Neural cell (in vitro differentiated cells): ENCODE data around the gene DPYSL4. TPM values are rescaled to one million over a fixed set of nuclear protein-coding genes. Genes with fewer than 3 reads are reported as not detected.

Experiments
- H2AFZ ChIP-seq: fragments of 200-600, 300-800 bp; sonication (generic), shearing (Covaris generic); 2 replicates; pipeline ENCODE4 v1.6.0; 2014; ENCODE audit warnings: low read depth, mild to moderate bottlenecking, antibody characterized with exemption, low read length, moderate library complexity
- H3F3A ChIP-seq: fragments of 200-600 bp; shearing (Covaris generic); 2 replicates; pipeline ENCODE4 v1.6.1; 2016; ENCODE audit warnings: mild to moderate bottlenecking, moderate library complexity, mixed read lengths, antibody characterized with exemption, low read length; ENCODE audit not compliant: insufficient read depth, poor library complexity, severe bottlenecking
- H3K27ac ChIP-seq: fragments of 200-600, 300-800 bp; sonication (generic), shearing (Covaris generic); 2 replicates; pipeline ENCODE4 v1.5.1; 2014; ENCODE audit warnings: mild to moderate bottlenecking, low read length, moderate library complexity
- H3K27me3 ChIP-seq: fragments of 300-800, 200-600 bp; sonication (generic), shearing (Covaris generic); 2 replicates; pipeline ENCODE4 v1.6.0; 2014; ENCODE audit warnings: mild to moderate bottlenecking, low read depth, low read length, moderate library complexity; ENCODE audit not compliant: insufficient read depth
- H3K36me3 ChIP-seq: fragments of 300-800, 200-600 bp; sonication (generic), shearing (Covaris generic); 2 replicates; pipeline ENCODE4 v1.5.1; 2014; ENCODE audit warnings: mild to moderate bottlenecking, antibody characterized with exemption, low read length, moderate library complexity; ENCODE audit not compliant: insufficient read depth
- H3K4me2 ChIP-seq: fragments of 300-800, 200-600 bp; sonication (generic), shearing (Covaris generic); 2 replicates; pipeline ENCODE4 v1.6.0; 2014; ENCODE audit warnings: mild to moderate bottlenecking, low read length
- H3K4me3 ChIP-seq: fragments of 300-800, 200-600 bp; sonication (generic), shearing (Covaris generic); 2 replicates; pipeline ENCODE4 v1.5.1; 2014; ENCODE audit warnings: mild to moderate bottlenecking, low read length, moderate library complexity
- H3K79me2 ChIP-seq: fragments of 200-600 bp; shearing (Covaris generic); replicated peaks from 2 replicates; pipeline ENCODE4 v1.6.0; 2014; ENCODE audit warnings: mild to moderate bottlenecking, low read length, moderate library complexity; ENCODE audit not compliant: insufficient read depth
- H3K9ac ChIP-seq: fragments of 300-800, 200-600 bp; sonication (generic), shearing (Covaris generic); 2 replicates; pipeline ENCODE4 v1.6.1; 2016; ENCODE audit warnings: mild to moderate bottlenecking, low read length, mixed read lengths
- H3K9me2 ChIP-seq: fragments of 200-600 bp; shearing (Covaris generic); 2 replicates; pipeline ENCODE4 v1.6.1; 2016; ENCODE audit warnings: mild to moderate bottlenecking, low read length, mixed read lengths; ENCODE audit not compliant: insufficient read depth
- H3K9me3 ChIP-seq: fragments of 200-600, 300-800 bp; sonication (generic), shearing (Covaris generic); 2 replicates; pipeline ENCODE4 v1.6.1; 2016; ENCODE audit warnings: mild to moderate bottlenecking, mixed run types, low read length, moderate library complexity, mixed read lengths
- H4K20me1 ChIP-seq: fragments of 200-600 bp; shearing (Covaris generic); 2 replicates; pipeline ENCODE4 v1.6.1; 2016; ENCODE audit warnings: mild to moderate bottlenecking, mixed run types; ENCODE audit not compliant: insufficient read depth
- EP300 ChIP-seq: fragments of 450-650 bp; conservative IDR thresholded peaks from 2 replicates; pipeline ENCODE4 v1.6.1; 2014; ENCODE audit warnings: antibody characterized with exemption, mild to moderate bottlenecking, moderate library complexity; ENCODE audit not compliant: poor library complexity, severe bottlenecking
- EZH2 ChIP-seq: fragments of 200-600, 300-800 bp; shearing (Covaris generic), sonication (generic); IDR thresholded peaks from 2 replicates; pipeline ENCODE4 v1.6.1; 2014; ENCODE audit warnings: antibody characterized with exemption, low read length, borderline replicate concordance, mild to moderate bottlenecking; ENCODE audit not compliant: insufficient read depth, poor library complexity, severe bottlenecking
- MXI1 ChIP-seq: fragments of 450-650 bp; conservative IDR thresholded peaks from 2 replicates; pipeline ENCODE4 v1.6.1; 2014; ENCODE audit warnings: antibody characterized with exemption, mild to moderate bottlenecking; ENCODE audit not compliant: poor library complexity, severe bottlenecking
- POLR2AphosphoS5 ChIP-seq: IDR thresholded peaks from 2 replicates; pipeline ENCODE4 v1.6.1; 2012
- RAD21 ChIP-seq: fragments of 450-650 bp; conservative IDR thresholded peaks from 2 replicates; pipeline ENCODE4 v1.6.1; 2014; ENCODE audit warnings: antibody characterized with exemption, mild to moderate bottlenecking, moderate library complexity
- REST ChIP-seq: IDR thresholded peaks from 2 replicates; pipeline ENCODE4 v1.6.1; 2012; ENCODE audit warnings: borderline replicate concordance
- SMC3 ChIP-seq: fragments of 450-650 bp; conservative IDR thresholded peaks from 2 replicates; pipeline ENCODE4 v1.6.1; 2014; ENCODE audit warnings: antibody characterized with exemption, mild to moderate bottlenecking, moderate library complexity; ENCODE audit not compliant: poor library complexity
- TAF1 ChIP-seq: IDR thresholded peaks from 2 replicates; pipeline ENCODE4 v1.6.1; 2012; ENCODE audit warnings: low read depth
- polyA plus RNA-seq: library from polyadenylated mRNA; depleted of rRNA; stranded (reverse); fragments of >200 nt; gene quantifications from 2 replicates; pipeline ENCODE4 v1.2.3, GENCODE V29; 2014
- TF ChIP-seq, protein P1 (sequence below): fragments of 450-650 bp; IDR thresholded peaks from 2 replicates; pipeline ENCODE4 v1.5.1; 2014; ENCODE audit warnings: antibody characterized with exemption, mild to moderate bottlenecking, moderate library complexity; ENCODE audit not compliant: poor library complexity, severe bottlenecking

DPYSL4 gene
- polyA plus RNA-seq, 1 donor from 2014 or later, result 116 TPM

DNA sequence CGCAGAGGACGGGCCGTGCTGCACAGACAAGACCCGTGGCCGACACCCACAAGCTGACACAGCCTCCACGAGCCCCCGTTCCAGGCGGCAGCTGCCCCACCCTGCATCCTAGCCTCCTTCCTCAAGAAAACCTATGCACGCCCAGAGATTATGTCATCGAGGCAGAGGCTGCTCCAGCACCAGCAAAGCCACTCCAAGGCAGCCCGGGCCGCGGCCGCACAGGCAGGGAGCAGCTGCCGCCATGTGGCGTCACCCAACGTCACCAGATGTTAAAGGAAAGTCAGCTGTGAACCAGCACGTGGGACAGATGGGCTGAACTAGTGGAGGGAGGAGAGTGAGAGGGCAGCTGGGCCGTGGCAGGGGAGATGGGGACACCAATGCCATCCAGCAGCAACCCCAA, 61.2 kb downstream of the DPYSL4 start:
- no peak overlapping the region for H2AFZ ChIP-seq
- H3K79me2 ChIP-seq, result no peaks in the 10 kb centered on the region
- no peak overlapping the region for H3K4me3 ChIP-seq
- H3F3A ChIP-seq, result no peaks in the 10 kb centered on the region
- H3K4me2 ChIP-seq, result no peak overlapping the region
- no peak overlapping the region for H3K27ac ChIP-seq
- TF ChIP-seq RAD21, result no peak
- no peak for TF ChIP-seq EZH2
- TF ChIP-seq TAF1, result no peak
- no peak for TF ChIP-seq EP300
- no peaks in the 10 kb centered on the region for H4K20me1 ChIP-seq
- no peaks in the 10 kb centered on the region for H3K27me3 ChIP-seq
- no peaks in the 10 kb centered on the region for H3K36me3 ChIP-seq
- no peaks in the 10 kb centered on the region for H3K9me3 ChIP-seq
- no peak overlapping the region for H3K9ac ChIP-seq
- no peaks in the 10 kb centered on the region for H3K9me2 ChIP-seq

DNA sequence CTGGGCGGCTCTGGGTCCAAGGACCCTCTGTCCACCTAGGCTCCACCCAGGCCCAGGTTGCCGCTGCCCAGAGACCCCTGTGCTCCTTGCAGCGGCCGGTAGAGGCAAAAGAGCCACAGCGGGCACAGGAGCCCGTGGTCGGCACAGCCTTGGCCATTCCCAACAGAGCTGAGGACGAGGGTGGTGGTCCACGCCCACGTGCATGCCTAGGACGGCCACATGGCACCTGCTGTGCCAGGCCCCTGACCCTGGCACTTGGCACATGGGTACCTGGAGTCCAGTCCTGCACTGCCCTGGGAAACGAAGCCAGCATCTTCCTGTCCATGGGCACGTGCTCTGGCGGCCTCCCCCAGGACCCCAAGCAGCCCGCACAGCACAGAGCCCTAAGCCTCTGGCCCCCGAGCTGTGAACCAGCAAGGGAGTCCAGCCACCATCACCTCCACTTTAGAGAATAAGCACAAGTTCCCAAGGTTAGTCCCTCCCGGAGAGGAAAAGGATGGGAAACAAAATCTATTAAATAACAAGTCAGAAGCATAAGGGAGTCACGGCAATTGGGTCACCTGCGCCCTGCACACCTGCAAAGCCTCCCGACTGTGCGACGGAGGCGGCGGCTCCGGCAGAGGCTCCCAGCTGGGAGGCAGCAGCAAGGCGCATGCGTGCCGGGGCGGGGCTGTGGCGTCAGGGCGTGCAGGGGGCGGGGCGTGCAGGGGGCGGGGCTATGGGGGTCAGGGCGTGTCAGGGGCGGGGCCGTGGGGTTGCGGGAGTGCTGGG, 61.9 kb downstream of the DPYSL4 start:
- Histone ChIP-seq H3K27ac (no peak overlapping the region), H3K9me2 (no peaks in the 10 kb centered on the region), H2AFZ (no peak overlapping the region), H3K9ac (no peak overlapping the region), H3K79me2 (no peaks in the 10 kb centered on the region), H3K9me3 (no peaks in the 10 kb centered on the region), H3K4me2 (no peak overlapping the region), H3K36me3 (no peaks in the 10 kb centered on the region), H4K20me1 (no peaks in the 10 kb centered on the region), H3K27me3 (no peaks in the 10 kb centered on the region), H3K4me3 (peak overlapping the region; percentile 25), H3F3A (no peaks in the 10 kb centered on the region)
- TF ChIP-seq REST (no peak), MXI1 (no peak), RAD21 (no peak), SMC3 (no peak), EZH2 (no peak), POLR2AphosphoS5 (no peak), EP300 (no peak), TAF1 (no peak)
- TF ChIP-seq, protein P1, sequence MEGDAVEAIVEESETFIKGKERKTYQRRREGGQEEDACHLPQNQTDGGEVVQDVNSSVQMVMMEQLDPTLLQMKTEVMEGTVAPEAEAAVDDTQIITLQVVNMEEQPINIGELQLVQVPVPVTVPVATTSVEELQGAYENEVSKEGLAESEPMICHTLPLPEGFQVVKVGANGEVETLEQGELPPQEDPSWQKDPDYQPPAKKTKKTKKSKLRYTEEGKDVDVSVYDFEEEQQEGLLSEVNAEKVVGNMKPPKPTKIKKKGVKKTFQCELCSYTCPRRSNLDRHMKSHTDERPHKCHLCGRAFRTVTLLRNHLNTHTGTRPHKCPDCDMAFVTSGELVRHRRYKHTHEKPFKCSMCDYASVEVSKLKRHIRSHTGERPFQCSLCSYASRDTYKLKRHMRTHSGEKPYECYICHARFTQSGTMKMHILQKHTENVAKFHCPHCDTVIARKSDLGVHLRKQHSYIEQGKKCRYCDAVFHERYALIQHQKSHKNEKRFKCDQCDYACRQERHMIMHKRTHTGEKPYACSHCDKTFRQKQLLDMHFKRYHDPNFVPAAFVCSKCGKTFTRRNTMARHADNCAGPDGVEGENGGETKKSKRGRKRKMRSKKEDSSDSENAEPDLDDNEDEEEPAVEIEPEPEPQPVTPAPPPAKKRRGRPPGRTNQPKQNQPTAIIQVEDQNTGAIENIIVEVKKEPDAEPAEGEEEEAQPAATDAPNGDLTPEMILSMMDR, result no peak
